GM13977 (cell line): ENCODE measurements around the gene EXOSC5.

Source experiments
- DNase-seq: peaks from one replicate; pipeline ENCODE4 v3.0.0; 2012; ENCODE audit warnings: low spot score
- in situ Hi-C: fragments of 300-500 bp; cut with MboI; formaldehyde crosslinking; loops from one replicate; pipeline ENCODE4 v1.12.0; 2022; ENCODE audit warnings: low sequenced_read_pairs, low pct_unique_long_range_greater_than_20kb, mixed read lengths, inconsistent platforms; ENCODE audit not compliant: unreplicated experiment
- TF ChIP-seq, protein P1 (sequence below): IDR thresholded peaks from 2 replicates; pipeline ENCODE4 v1.5.1; 2012; ENCODE audit warnings: mild to moderate bottlenecking, control low read depth; ENCODE audit not compliant: insufficient read depth; ENCODE audit errors: extremely low read depth, missing control alignments

EXOSC5 gene

DNA sequence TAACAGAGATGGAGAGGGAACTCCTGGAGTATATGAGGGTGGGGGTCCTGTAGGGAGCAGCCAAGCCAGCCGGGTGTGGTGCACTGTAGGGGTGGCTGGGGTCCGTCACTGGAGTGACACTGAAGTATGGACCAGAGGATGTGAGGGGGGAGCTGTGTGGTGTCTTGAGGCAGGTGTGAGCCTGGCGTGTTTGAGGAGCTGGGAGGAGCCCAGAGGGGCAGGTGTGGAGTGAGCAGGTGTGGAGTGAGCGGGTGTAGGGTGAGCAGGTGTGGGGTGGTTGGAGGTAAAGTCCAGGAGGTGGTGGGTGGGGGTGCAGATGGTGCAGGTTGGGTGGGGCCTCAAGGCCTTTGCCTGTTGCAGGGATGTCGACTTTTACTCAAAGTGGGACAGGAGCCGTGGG is 24.2 kb upstream of the EXOSC5 start:
- DNase-seq, result no peak
- in situ Hi-C loops, result no loop called here
- TF ChIP-seq, protein P1, sequence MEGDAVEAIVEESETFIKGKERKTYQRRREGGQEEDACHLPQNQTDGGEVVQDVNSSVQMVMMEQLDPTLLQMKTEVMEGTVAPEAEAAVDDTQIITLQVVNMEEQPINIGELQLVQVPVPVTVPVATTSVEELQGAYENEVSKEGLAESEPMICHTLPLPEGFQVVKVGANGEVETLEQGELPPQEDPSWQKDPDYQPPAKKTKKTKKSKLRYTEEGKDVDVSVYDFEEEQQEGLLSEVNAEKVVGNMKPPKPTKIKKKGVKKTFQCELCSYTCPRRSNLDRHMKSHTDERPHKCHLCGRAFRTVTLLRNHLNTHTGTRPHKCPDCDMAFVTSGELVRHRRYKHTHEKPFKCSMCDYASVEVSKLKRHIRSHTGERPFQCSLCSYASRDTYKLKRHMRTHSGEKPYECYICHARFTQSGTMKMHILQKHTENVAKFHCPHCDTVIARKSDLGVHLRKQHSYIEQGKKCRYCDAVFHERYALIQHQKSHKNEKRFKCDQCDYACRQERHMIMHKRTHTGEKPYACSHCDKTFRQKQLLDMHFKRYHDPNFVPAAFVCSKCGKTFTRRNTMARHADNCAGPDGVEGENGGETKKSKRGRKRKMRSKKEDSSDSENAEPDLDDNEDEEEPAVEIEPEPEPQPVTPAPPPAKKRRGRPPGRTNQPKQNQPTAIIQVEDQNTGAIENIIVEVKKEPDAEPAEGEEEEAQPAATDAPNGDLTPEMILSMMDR, result no peak

DNA sequence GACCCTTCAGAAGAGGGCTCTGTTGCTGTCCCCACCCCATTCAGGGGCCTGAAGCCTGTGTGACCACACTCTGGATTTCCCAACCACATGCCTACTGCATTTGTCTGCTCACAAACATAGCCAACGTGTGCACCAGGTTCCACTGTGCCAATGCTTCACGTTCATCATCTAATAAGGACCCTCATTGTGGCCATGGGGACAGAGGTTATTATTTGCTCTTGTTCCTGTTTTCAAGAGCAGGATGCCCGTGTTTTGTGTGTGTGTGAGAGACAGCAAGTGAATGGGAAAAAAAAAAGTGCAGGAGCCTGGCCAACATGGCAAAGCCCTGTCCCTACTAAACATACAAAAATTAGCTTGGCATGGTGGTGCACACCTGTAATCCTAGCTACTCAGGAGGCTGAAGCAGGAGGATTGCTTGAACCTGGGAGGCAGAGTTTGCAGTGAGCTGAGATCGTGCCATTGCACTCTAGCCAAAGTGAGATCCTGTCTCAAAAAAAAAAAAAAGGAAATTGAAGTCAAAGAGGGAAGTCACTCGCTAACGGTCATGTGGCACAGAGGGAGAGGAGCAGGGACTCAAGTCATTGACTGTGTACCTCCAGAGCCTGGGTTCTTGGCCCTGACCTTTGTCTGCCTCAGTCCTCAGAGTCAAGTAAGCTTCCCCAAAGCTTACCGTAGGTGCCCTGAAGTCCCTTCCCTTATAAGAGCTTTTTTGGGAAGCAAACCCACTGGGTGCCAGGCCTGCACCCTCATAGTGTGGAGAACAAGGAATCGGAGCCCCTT is 23.1 kb upstream of the EXOSC5 start:
- no peak for DNase-seq
- in situ Hi-C loops, result no loop called here
- TF ChIP-seq, protein P1, result no peak

DNA sequence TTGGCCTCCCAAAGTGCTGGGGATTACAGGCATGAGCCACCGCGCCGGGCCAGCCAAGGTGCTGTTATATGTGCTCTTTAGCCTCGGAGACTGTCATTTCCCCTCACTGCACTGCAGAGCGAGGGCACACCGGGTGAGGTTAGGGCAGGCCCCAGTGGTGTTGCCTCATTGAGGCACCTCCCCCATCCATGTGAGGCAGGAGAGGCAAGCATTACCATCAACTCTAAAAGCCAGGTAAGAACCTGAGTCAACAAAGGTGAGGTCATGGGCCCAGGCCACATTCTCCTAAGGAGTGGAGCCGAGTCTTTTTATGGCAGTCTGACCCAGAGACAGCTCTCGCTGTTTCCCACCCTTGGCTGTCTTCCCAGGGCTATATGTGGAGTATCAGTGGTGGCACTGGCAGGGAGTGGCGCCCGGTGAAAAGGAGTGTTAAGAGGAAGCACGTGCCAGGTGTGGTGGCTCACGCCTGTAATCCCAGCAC is 19.1 kb upstream of the EXOSC5 start:
- in situ Hi-C loops, result no loop called here
- no peak for DNase-seq
- TF ChIP-seq, protein P1, result no peak

DNA sequence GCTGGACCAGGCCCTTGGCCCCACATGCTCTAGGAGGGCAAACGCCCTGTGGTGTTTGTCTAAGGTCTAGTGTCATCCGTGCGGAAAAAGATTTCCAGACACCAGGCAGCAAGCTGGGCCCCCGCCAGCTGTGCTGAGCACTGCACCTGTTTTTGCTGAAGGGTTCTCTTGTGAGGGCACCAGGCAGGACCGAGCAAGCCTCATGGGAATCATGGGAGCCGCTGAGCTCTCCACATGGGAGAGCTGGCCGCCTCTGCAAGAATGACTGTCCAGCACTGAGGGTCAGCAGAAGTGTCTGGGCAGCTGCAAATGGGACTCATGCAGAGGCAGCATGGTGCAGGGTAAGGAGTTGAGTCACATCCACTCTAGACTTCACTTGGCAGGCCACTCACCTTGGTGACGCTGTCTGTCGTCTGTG is 18.0 kb upstream of the EXOSC5 start:
- DNase-seq, result no peak
- in situ Hi-C loops, result no loop called here

DNA sequence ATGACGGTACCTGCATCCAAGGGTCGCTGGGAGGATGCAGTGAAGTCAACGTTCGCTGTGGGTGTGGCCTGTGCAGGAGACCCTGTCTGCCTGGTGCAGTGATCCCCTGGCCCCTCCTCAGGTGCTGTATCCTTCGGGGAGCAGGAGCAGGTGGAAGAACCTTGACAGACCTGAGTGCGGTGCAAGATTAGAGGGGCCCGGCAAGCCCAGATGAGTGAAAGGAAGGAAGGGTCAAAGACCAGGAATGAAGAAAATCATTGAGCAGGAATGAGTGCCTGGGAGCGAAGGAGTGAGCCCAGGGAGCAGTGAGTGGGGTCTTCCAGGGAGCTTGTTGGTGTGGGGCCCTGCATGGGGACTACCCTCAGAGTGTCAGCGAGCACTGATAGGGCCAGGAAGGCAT is 17.3 kb upstream of the EXOSC5 start:
- TF ChIP-seq, protein P1, result no peak
- DNase-seq, result no peak
- in situ Hi-C loops, result no loop called here

More for the DNA sequence above, 18.0 kb upstream of the EXOSC5 start:
- TF ChIP-seq, protein P1, result no peak

DNA sequence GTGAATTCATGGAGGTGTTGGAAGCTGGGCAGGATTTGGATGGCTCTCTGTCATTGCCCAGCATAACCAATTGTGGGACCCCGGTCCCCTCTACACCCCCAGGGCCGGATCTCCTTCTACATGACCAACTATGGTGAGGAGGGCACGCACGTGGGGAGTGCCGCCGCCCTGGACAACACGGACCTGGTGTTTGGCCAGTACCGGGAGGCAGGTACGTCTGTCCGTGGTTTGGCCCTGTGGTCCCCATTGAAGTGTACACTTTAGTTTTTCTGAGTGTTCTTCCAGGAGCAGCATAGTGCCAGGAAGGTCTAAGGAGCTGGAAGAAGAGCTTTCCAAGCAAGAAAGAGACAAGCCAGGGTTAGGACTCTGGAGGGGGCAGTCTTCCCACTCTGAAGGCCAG is 16.8 kb upstream of the EXOSC5 start:
- DNase-seq, result no peak
- in situ Hi-C loops, result no loop called here

More for the DNA sequence above, 16.8 kb upstream of the EXOSC5 start:
- TF ChIP-seq, protein P1, result no peak
